ENCODE data around the gene CRYBA4.

Gene CRYBA4

GRCh38 chr22:26617271-26618199, 4.2 kb upstream of the CRYBA4 start, which contains the start of gene CRYBB1:
Gene CRYBB1 (minus strand): TSS chr22:26618027. CDS start chr22:26616319, 1,708 bp downstream.
- DNase-seq (ENCODE audit: low read depth in 1 of 2, low spot score in 1 of 2), result no peak
- TF ChIP-seq JUND (IDR thresholded peaks at IDR 0.05; ENCODE audit: low read depth), result no peak
- in situ Hi-C loops (cut with HindIII; ENCODE audit: low pct_unique_long_range_greater_than_20kb, low sequenced_read_pairs), result no loop called here

GRCh38 chr22:26618455-26618854, 3.3 kb upstream of the CRYBA4 start:
- TF ChIP-seq JUND (IDR thresholded peaks at IDR 0.05; ENCODE audit: low read depth), result no peak
- DNase-seq (ENCODE audit: low read depth in 1 of 2, low spot score in 1 of 2), result no peak
- in situ Hi-C loops (cut with HindIII; ENCODE audit: low pct_unique_long_range_greater_than_20kb, low sequenced_read_pairs), result no loop called here

GRCh38 chr22:26619510-26619909, 2.3 kb upstream of the CRYBA4 start:
- in situ Hi-C loops (cut with HindIII; ENCODE audit: low pct_unique_long_range_greater_than_20kb, low sequenced_read_pairs), result no loop called here
- DNase-seq (ENCODE audit: low read depth in 1 of 2, low spot score in 1 of 2), result no peak
- TF ChIP-seq JUND (IDR thresholded peaks at IDR 0.05; ENCODE audit: low read depth), result no peak

- no peak for DNase-seq (ENCODE audit: low read depth in 1 of 2, low spot score in 1 of 2)
- TF ChIP-seq JUND (IDR thresholded peaks at IDR 0.05; ENCODE audit: low read depth), result no peak
- in situ Hi-C loops (cut with HindIII; ENCODE audit: low pct_unique_long_range_greater_than_20kb, low sequenced_read_pairs), result no loop called here
Measured at GRCh38 chr22:26620197-26620596, 1.6 kb upstream of the CRYBA4 start.

- TF ChIP-seq JUND (IDR thresholded peaks at IDR 0.05; ENCODE audit: low read depth), result no peak
- no peak for DNase-seq (ENCODE audit: low read depth in 1 of 2, low spot score in 1 of 2)
- in situ Hi-C loops (cut with HindIII; ENCODE audit: low pct_unique_long_range_greater_than_20kb, low sequenced_read_pairs), result no loop called here
Measured at GRCh38 chr22:26623984-26624383, 2.2 kb downstream of the CRYBA4 start.

GRCh38 chr22:26624803-26625202, 3.0 kb downstream of the CRYBA4 start:
- in situ Hi-C loops (cut with HindIII; ENCODE audit: low pct_unique_long_range_greater_than_20kb, low sequenced_read_pairs), result no loop called here
- TF ChIP-seq JUND (IDR thresholded peaks at IDR 0.05; ENCODE audit: low read depth), result no peak

GRCh38 chr22:26629988-26630761, 8.4 kb downstream of the CRYBA4 start:
- TF ChIP-seq JUND (IDR thresholded peaks at IDR 0.05; ENCODE audit: low read depth), result no peak
- in situ Hi-C loops (cut with HindIII; ENCODE audit: low pct_unique_long_range_greater_than_20kb, low sequenced_read_pairs), result no loop called here
- DNase-seq (ENCODE audit: low read depth in 1 of 2, low spot score in 1 of 2), result no peak

More at GRCh38 chr22:26624803-26625202, 3.0 kb downstream of the CRYBA4 start:
- no peak for DNase-seq (ENCODE audit: low read depth in 1 of 2, low spot score in 1 of 2)

GRCh38 chr22:26631282-26631681, 9.5 kb downstream of the CRYBA4 start:
- in situ Hi-C loops (cut with HindIII; ENCODE audit: low pct_unique_long_range_greater_than_20kb, low sequenced_read_pairs), result no loop called here
- TF ChIP-seq JUND (IDR thresholded peaks at IDR 0.05; ENCODE audit: low read depth), result no peak
- no peak for DNase-seq (ENCODE audit: low read depth in 1 of 2, low spot score in 1 of 2)

GRCh38 chr22:26632422-26633155, 10.8 kb downstream of the CRYBA4 start:
- no peak for TF ChIP-seq JUND (IDR thresholded peaks at IDR 0.05; ENCODE audit: low read depth)
- in situ Hi-C loops (cut with HindIII; ENCODE audit: low pct_unique_long_range_greater_than_20kb, low sequenced_read_pairs), result no loop called here
- no peak for DNase-seq (ENCODE audit: low read depth in 1 of 2, low spot score in 1 of 2)

- in situ Hi-C loops (cut with HindIII; ENCODE audit: low pct_unique_long_range_greater_than_20kb, low sequenced_read_pairs), result no loop called here
- no peak for TF ChIP-seq JUND (IDR thresholded peaks at IDR 0.05; ENCODE audit: low read depth)
- no peak for DNase-seq (ENCODE audit: low read depth in 1 of 2, low spot score in 1 of 2)
Measured at GRCh38 chr22:26634189-26634588, 12.4 kb downstream of the CRYBA4 start.

GRCh38 chr22:26635117-26635516, 13.4 kb downstream of the CRYBA4 start:
- in situ Hi-C loops (cut with HindIII; ENCODE audit: low pct_unique_long_range_greater_than_20kb, low sequenced_read_pairs), result no loop called here
- DNase-seq (ENCODE audit: low read depth in 1 of 2, low spot score in 1 of 2), result no peak
- TF ChIP-seq JUND (IDR thresholded peaks at IDR 0.05; ENCODE audit: low read depth), result no peak

GRCh38 chr22:26636296-26636695, 14.5 kb downstream of the CRYBA4 start:
- no peak for DNase-seq (ENCODE audit: low read depth in 1 of 2, low spot score in 1 of 2)

More at GRCh38 chr22:26636296-26636695, 14.5 kb downstream of the CRYBA4 start:
- in situ Hi-C loops (cut with HindIII; ENCODE audit: low pct_unique_long_range_greater_than_20kb, low sequenced_read_pairs), result no loop called here
- no peak for TF ChIP-seq JUND (IDR thresholded peaks at IDR 0.05; ENCODE audit: low read depth)

Measured in T47D (cell line).